Inflammatory macrophage treated with lipopolysaccharide for 4 hours (primary cell): Measurements from ENCODE around the gene SLC25A21.
"Not testable (repeated sequence)": the region's sequence is repeated elsewhere in the genome, so short reads cannot be mapped to it uniquely, and the experiment has no call there.

ENCODE experiments used
- DNase-seq: peaks from one replicate; pipeline ENCODE4 v3.0.0-alpha.2; 2020

SLC25A21 gene

DNA sequence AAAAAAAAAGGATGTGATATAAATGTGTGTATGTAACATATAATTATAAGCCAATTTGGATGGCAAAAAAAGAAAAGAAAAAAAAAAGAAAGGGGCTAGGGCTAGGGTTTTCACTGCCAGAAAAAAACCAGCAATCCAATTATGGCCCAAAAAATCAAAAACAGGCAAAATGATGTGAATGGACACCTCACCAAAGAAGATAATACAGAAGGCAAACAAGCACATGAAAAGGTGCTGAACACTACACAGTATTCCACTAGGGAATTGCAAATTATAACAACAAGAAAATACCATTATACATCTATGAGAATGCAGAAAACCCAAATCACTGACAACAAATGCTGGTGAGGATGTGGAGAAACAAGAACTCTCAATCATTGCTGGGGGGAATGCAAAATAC, 13.3 kb upstream of the SLC25A21 start:
- no peak for DNase-seq

DNA sequence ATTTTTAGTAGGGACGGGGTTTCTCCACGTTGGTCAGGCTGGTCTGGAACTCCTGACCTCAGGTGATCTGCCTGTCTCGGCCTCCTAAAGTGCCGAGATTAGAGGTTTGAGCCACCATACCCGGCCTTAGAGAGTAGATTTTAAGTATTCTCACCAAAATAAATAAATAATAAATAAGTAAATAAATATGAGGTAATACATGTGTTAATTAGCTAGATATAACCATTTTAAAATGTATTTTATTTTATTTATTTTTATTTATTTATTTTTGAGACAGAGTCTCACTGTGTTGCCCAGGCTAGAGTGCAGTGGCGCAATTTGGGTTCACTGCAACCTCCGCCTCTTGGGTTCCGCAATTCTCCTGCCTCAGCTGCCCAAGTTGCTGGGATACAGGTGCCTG, 12.1 kb upstream of the SLC25A21 start:
- DNase-seq: not testable (repeated sequence)

DNA sequence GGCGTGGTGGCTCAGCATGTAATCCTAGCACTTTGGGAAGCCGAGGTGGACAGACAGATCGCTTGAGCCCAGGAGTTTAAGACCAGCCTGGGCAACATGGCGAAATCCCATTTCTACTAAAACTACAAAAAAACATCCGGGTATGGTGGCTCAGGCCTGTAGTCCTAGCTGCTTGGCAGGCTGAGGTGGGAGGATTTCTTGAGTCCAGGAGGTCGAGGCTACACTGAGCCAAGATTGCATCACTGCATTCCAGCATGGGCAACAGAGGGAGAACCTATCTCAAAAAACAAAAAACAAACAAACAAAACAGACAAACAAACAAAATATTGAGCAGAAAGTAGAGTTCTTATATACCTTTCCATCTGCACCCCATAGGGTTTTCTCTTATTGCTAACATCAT, 9.0 kb upstream of the SLC25A21 start:
- DNase-seq: no peak

DNA sequence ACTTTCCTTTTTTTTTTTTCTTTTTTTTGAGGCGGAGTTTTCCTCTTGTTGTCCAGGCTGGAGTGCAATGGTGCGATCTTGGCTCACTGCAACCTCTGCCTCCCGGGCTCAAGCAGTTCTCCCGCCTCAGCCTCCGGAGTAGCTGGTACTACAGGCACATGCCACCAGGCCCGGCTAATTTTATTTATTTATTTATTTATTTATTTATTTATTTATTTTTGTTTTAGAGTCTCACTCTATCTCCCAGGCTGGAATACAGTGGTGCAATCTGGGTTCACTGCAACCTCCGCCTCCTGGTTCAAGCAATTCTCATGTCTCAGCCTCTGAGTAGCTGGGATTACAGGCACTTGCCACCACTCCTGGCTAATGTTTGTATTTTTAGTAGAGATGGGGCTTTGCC, 8.5 kb upstream of the SLC25A21 start:
- not testable (repeated sequence) for DNase-seq

DNA sequence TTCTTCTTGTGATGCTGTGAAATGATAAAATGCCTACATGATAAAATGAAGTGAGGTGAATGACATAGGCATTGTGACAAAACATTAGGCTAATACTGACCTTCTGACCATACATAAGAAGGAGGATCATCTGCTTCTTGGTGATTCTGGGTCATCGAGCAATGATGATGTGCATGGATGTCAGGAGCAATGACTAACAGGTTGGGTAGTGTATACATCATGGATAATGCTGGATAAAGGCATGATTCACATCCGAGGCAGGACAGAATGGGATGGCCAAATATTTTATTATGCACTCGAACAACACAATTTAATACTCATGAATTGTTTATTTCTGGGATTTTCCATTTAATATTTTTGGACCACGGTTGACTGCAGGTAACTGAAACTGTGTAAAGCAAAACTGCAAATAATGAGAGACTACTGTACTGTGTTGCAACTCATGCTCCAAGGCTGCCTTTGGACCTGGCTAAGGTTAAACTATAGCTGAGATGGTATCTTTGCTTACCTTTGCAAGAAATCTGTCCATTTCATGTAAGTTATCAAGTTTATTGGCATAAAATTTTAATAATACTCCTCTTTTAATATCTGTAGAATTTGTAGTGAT, 7.6 kb upstream of the SLC25A21 start:
- DNase-seq: no peak

DNA sequence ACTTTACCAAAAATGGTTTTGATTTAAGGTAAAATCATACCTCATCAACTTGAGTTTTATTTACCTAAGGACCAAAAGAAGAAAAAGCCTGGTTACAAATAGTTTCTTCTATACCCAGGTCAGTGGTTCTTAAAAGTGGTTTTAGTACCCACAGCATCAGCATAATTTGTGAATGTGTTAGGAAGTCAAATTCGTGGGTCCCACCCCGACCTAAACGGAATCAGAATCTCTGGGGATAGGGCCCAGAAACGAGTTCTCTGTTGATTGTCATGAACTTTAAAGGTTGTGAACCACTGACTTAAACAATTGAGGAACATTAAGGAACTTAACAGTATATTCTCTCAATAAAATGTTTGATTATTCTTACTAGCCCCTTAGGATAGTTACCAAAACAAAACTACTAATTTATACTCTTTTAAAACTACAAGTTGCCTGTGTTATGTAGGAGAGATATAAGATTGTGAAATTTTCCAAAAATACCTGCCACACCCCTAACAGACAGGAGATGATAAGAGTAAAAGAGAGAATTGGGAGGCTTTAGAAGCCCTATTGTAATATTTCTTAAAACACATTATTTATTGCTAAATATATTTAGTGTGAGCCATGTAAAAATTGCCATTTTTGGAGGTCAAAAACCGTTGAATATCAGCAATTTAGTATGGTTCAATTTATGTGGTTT, 669 bp upstream of the SLC25A21 start:
- DNase-seq: no peak

DNA sequence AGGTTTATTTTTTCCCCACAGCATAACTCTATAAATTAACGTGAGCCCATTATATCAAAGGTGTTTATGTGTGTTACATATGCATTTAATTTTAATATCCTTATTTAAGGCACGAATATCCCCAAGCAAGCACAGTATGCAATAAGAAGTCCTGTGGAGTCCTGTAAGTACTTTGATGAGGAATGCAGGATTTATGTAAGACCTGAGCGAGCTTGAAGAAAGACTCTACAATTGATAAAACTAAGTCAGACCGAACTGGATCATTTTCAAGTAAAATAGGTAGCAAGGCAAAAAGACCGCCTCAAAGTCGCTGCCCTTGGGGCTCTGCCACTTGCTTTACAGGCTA, 755 bp downstream of the SLC25A21 start:
- DNase-seq: no peak

DNA sequence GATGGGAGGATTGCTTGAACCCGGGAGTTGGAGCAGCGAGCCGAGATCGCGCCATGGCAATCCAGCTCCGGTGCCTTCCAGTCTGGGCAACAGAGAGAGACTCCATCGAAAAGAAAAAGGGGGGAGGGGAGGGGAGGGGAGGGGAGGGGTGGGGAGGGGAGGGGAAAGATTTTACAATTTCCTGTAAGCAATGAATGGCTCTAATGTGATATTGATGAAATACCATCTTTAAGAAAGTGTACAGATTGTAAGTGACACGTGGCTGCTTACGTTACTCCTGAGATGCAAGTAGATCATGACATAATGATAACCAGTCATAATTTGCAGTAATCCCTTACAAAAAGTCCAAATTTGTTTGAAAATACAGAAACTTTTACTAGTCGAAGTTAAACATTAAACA, 1.4 kb downstream of the SLC25A21 start:
- no peak for DNase-seq

DNA sequence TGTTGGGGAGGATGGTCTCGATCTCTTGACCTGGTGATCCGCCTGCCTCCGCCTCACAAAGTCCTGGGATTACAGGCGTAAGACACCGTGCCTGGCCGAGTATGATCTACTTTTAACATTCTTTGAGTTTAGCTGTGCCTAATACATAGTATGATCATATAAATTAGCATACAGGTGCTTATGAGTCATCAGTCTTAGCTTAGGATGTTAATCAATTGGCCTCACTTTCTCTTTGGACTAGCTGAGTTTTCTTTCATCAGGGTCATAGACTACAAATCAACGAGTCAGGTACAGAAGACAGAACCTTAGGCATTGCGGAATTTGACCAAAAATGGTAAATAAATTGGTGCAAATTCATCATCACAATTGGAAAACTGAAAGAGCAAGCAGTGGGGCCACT, 2.2 kb downstream of the SLC25A21 start:
- DNase-seq: no peak

DNA sequence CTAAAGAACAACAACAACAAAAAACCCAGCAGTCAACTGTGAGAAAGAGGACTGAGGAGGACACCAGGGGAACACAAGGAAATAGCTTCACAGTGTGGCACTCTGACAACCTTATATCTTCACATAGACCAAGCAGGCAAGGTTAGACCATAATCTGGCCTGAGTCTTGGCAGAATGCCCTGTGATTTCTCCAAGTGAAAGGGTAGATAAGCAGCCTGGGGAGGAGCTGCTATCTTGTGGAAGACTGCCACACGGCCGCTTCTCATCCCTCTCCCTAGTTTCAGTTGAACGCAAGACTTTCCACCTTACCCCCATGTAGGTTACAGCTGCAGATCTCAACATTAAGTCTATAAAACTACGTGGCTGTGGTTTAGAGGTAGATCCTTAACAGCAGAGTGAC, 3.7 kb downstream of the SLC25A21 start:
- no peak for DNase-seq

DNA sequence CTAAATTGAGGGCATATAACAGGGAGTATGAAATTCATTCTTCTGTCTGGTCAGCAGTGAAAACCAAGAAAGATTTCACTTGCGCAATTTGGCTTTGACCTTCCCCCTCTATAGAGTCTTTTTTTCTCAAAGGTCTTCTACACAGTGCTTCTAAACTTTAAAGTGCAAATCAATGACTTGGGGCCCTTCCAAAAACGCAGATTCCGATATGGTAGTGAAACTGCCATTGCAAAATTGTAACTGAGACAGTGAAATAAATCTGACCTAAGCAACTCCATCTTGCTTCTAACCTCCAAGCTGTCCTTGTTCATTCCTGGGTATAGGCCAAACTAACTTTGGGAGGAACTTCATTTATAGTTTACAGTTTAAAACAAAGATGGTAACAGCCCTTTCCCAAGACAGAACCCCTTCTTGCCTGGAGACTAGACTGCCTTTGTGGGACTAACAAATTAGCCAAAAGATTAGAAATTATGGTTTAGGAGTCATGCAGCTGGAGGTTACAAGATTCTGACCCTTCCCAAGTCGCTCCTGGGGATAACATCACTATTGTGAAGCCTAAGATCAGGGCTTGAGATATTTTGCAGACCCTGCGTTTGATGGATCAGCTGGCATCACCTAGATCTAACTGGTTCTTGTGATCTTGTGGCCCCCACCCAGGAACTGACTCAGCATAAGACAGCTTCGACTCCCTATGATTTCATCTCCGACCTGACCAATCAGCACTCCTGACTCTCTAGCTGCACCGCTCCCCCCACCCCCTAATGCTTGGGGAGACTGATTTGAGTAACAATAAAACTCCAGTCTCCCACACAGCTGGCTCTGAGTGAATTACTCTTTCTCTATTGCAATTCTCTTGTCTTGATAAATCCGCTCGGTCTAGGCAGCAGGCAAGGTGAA, 5.0 kb downstream of the SLC25A21 start:
- no peak for DNase-seq

DNA sequence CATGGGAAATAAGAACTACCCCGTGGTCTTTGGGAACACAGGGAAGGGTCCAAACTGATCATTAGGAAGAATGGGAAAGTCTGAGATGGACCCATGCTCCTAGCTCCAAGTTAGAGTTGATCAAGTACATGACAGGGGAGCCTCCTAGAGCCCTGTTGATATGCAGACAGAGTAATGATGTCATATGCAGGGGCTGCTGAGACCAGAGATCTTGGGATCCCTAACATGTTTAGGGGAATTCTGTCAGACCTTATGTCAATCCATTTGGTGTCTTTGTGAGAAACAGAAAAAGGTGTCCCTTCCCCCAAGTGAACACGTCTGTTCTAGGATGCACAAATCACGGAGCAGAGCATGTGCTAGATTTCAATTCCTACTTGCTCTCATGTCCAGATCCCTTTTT, 6.6 kb downstream of the SLC25A21 start:
- no peak for DNase-seq

DNA sequence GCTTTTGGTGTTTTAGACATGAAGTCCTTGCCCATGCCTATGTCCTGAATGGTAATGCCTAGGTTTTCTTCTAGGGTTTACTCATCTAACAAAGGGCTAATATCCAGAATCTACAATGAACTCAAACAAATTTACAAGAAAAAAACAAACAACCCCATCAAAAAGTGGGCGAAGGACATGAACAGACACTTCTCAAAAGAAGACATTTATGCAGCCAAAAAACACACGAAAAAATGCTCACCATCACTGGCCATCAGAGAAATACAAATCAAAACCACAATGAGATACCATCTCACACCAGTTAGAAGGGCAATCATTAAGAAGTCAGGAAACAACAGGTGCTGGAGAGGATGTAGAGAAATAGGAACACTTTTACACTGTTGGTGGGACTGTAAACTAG, 10.1 kb downstream of the SLC25A21 start:
- DNase-seq: not testable (repeated sequence)

DNA sequence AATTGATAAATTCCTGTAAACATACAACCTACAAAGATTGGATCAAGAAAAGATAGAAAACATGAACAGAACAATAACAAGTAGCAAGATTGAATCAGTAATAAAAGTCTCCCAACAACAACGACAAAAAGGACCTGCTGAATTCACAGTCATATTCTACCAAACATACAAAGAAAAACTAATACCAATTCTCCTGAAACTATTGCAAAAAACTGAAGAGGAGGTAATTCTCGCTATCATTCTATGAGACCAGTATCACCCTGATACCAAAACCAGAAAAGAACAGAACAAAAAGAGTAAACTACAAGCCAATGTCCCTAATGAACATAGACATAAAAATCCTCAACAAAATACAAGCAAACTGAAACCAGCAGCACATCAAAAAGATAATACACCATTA, 14.4 kb downstream of the SLC25A21 start:
- no peak for DNase-seq

DNA sequence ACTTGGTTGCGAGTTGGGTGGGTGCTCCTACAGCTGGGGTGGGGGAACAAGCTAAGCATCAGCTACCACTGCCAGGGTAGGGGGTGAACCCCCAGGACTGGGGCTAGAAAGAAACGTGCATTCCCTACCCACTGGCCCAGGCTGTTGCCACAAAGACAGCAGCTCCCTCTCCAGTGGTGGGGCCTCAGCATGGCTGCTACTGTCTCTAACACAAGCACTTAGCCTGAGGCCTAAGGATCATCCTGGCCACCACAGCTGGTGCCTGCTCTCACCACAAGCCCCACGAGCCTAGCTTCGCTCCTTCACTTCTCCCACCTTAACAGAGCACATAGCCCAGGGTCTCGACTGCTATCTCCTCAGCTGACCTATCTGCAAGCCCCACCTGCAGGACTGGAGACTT, 18.9 kb downstream of the SLC25A21 start:
- DNase-seq: no peak

DNA sequence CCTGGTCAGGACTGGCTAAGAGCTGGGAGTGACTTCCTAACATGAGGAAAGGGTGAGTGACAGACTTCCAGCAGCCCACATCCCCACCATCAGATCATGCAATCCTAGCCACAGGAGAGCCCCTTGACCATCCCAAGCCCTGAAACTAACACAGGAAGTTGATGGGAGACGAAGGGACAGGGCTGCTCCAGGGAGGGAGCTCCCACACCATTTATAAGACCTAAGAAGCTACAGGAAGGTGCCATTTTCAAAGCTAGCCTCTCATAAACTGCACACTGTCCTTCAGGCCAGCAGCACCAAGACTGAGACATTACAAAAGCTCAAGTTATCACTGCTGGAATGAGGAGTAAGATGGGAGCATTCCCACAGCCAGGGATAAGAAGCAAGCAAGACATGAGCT, 19.4 kb downstream of the SLC25A21 start:
- no peak for DNase-seq

DNA sequence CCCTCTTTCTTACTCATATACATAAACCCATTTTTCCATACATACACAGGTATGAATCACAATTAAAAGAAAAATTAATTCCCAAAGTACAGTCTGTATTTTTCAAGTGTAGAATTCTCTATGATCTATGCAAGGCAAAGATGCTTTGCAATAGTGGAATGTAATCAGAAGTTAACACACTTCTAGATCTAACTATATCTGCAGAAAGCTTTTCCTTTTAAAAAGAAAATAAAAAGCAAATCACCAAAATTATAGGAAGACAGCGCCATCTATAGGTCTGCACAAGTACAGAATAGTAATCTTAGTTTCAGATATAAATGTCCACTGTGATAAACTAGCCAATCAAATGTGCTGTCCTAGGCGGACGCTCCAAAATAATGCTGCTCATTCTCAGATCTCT, 22.0 kb downstream of the SLC25A21 start:
- DNase-seq: peak; percentile 57

DNA sequence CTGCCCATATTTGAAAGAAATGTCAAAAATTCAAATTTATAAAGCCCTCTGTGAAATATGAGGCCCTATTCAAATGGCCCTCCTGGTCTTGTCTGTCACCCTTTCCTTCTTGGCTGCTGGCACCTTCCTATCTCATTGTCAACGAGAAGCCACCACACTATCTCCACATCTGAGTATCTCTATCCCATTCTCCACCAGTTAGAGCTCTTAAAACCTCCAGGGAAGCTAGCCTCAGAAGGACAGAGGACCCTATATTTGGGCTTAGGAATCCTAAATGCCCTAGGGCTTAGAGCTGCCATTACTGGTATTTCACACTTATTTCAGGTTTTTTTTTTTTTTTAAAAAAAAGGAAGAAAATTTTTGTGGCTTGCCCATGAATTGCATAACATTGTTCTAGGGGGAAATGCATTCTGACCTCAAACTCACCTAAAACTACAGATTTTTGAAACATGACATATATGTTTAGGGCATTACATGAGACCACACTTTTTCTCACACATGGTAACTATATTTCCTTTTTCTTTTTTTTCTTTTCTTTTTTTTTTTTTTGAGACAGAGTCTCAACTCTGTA, 25.0 kb downstream of the SLC25A21 start:
- DNase-seq: peak; percentile 40

DNA sequence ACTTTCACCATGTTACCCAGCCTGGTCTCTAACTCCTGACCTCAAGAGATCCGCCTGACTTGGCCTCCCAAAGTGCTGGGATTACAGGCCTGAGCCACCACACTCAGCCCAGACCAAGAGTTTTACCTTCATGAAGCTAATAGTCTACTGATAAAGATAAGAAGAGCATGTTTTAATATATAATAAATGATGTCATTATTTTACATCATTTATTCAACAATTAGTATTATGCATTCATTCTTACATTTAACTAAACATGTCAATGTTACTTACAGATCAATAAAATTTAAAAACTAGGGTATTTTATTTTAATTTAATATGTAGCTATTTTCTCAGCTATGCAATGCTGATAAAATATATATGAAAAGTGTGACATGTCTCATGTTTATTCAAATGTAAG, 26.0 kb downstream of the SLC25A21 start:
- DNase-seq: not testable (repeated sequence)

DNA sequence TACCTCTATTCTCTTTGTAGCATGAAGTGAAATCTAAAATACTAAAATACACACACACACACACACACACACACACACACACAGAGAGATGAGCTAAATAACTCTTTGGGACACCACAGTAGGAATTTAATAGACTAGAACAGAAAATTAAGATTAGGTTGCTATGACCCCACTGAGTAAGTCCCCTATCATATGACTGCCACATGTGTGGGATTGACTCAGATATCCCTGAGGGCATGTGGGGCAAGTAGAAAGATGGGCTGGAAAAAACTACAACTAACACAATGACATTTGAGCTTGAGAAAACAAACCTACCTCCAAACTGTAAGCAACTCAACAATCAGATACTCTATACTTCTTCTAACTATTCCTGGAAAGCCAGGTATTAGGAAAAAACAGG, 27.0 kb downstream of the SLC25A21 start:
- DNase-seq: no peak

DNA sequence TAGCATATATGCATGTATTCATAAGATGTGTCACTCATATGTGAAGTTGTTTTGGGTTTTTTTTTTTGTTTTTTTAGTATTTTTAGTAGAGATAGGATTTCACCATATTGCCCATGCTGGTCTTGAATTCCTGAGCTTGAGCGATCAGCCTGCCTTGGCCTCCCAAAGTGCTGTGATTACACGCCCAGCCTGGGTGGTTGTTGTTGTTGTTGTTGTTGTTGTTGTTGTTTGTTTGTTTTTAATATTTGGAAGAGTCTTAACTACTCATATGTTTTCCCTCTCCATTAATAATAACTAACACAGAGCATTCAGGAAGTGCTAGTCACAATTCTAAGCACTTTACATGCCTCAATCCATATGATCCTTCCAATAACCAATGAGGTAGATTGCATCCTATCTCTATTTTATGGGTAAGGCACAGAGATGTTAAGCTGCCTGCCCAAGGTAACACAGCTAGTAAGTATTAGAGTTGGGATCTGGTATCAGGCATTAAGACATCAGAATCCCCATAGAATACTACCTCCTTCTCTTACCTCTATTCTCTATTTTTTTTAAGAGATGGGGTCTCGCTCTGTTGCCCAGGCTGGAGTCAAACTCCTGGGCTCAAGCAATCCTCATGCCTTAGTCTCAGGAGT, 27.6 kb downstream of the SLC25A21 start:
- no peak for DNase-seq

DNA sequence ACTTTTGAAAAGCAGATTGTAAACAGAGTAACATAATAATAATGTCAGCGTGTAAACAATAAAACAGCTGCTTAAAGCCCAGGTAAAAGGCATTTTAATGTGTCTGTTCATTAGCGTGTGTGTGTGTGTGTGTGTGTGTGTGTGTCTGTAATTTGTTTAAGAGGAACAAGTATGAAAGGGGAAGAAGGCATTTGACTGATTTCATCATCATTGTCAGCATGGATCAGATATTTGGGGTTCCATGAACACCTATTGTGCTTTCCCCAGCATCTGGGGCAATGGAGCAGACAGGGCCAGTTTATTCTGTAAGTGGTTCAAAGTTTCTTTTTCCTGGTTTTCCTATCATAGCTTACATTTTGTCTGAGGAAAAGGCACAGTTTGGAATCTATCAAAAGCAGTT, 28.9 kb downstream of the SLC25A21 start:
- peak; percentile 31 for DNase-seq

DNA sequence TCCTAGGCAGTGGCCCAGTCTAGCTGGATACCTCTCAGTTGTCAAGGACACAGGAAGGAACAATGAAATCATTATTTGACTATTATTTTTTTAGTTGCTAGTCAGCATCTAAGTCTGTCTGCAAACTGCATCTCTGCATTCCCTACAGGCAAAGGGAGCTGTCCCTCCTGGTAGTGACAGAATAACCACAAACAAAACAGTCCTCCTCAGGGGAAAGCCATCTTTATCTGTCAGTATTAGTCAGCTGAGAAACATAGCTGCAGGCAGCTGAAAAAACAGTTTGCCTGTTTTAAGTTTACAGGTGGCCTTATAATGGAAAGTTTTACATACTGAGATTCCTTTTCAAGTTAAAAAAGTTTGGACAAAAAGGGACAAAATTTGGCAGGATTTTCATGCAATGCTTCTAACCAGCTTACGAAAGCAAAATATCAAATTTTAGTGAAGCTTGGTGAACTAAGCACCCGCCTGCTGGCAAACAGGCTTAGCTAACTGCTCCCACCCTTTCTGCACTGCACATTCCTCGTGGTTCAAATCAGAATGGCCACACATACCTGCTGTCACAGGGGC, 29.5 kb downstream of the SLC25A21 start:
- DNase-seq: no peak
